Endothelial cell of umbilical vein (primary cell): ENCODE measurements around the gene SLC38A10. TPM values are rescaled to one million over a fixed set of nuclear protein-coding genes. Genes with fewer than 3 reads are reported as not detected.

ENCODE experiments used
- BruUV-seq: library from RNA; stranded (reverse); fragments of 400-500 nt; replicated peaks from 2 replicates; lab custom pipeline; 2021; lab: Mats Ljungman, UMichigan
- CTCF ChIA-PET: fragments of 300-600, 350-600 bp; sonication (Branson Sonifier 250); formaldehyde crosslinking; loops from one replicate; lab custom pipeline; 2021; ENCODE audit warnings: antibody characterized with exemption, inconsistent platforms; lab: Charles Lee
- POLR2A ChIA-PET: fragments of 300-600, 350-600 bp; sonication (Branson Sonifier 250); formaldehyde crosslinking; loops from one replicate; lab custom pipeline; 2021; ENCODE audit warnings: antibody characterized with exemption, inconsistent platforms; lab: Charles Lee
- DNase-seq: peaks from one replicate; pipeline ENCODE4 v3.0.0-alpha.2; 2011; ENCODE audit warnings: low read depth, low spot score
- FAIRE-seq: peaks from 2 replicates; lab custom pipeline; 2011; peaks lifted over from hg19 to GRCh38; lab: Jason Lieb, UNC
- H2AFZ ChIP-seq: 2 replicates; pipeline ENCODE4 v1.6.0; 2012; ENCODE audit warnings: low read depth, low read length, control low read depth, inconsistent platforms
- H3K27ac ChIP-seq: 2 replicates; pipeline ENCODE4 v1.5.1; 2011; ENCODE audit warnings: low read depth, mild to moderate bottlenecking, control low read depth, low read length, moderate library complexity; ENCODE audit not compliant: insufficient read depth
- H3K27me3 ChIP-seq, 2 experiments: 2 replicates each; pipeline versions ENCODE4 v1.6.0 to v1.6.1; 2011; ENCODE audit warnings: low read length in 2 of 2, mixed read lengths in 1 of 2; ENCODE audit not compliant: control insufficient read depth in 2 of 2, insufficient read depth in 2 of 2
- H3K36me3 ChIP-seq, 2 experiments: 2 replicates in 1 of 2; 3 replicates in 1 of 2; pipeline ENCODE4 v1.5.1; 2011; ENCODE audit warnings: low read length in 2 of 2, mild to moderate bottlenecking in 1 of 2, moderate library complexity in 1 of 2; ENCODE audit not compliant: control insufficient read depth in 2 of 2, insufficient read depth in 2 of 2; ENCODE audit errors: extremely low read depth in 1 of 2
- H3K4me1 ChIP-seq: 3 replicates; pipeline ENCODE4 v1.5.1; 2011; ENCODE audit warnings: mild to moderate bottlenecking, low read length; ENCODE audit not compliant: control insufficient read depth, insufficient read depth; ENCODE audit errors: extremely low read depth
- H3K4me2 ChIP-seq: 2 replicates; pipeline ENCODE4 v1.6.1; 2011; ENCODE audit warnings: low read length, control low read depth, mixed read lengths; ENCODE audit not compliant: insufficient read depth
- H3K4me3 ChIP-seq, 3 experiments: fragments of 200-600 bp in 1 of 3; sonication (generic), shearing (Covaris generic) in 1 of 3; replicated peaks in 1 of 3; 2 replicates each; pipeline ENCODE4 v1.5.1; 2011 to 2016; ENCODE audit warnings: control low read depth in 3 of 3, low read length in 3 of 3, mild to moderate bottlenecking in 2 of 3, inconsistent platforms in 1 of 3, low read depth in 1 of 3, moderate library complexity in 1 of 3; ENCODE audit not compliant: insufficient read depth in 1 of 3
- H3K79me2 ChIP-seq: 2 replicates; pipeline ENCODE4 v1.6.0; 2012; ENCODE audit warnings: low read length, inconsistent platforms; ENCODE audit not compliant: control insufficient read depth, insufficient read depth
- H3K9ac ChIP-seq: replicated peaks from 2 replicates; pipeline ENCODE3; 2011; ENCODE audit warnings: low read length, control low read depth; ENCODE audit not compliant: insufficient read depth; ENCODE audit errors: extremely low read depth
- H3K9me1 ChIP-seq: replicated peaks from 3 replicates; pipeline ENCODE4 v1.6.0; 2011; ENCODE audit warnings: mild to moderate bottlenecking, low read length; ENCODE audit not compliant: control insufficient read depth, insufficient read depth; ENCODE audit errors: extremely low read depth
- H3K9me3 ChIP-seq: replicated peaks from 2 replicates; pipeline ENCODE4 v1.5.1; 2012; ENCODE audit warnings: low read length, inconsistent platforms; ENCODE audit not compliant: control insufficient read depth, insufficient read depth
- H4K20me1 ChIP-seq: replicated peaks from 2 replicates; pipeline ENCODE3; 2011; ENCODE audit warnings: mild to moderate bottlenecking, low read length; ENCODE audit not compliant: control insufficient read depth, insufficient read depth; ENCODE audit errors: extremely low read depth
- EZH2 ChIP-seq: IDR thresholded peaks from 2 replicates; pipeline ENCODE4 v1.6.1; 2012; ENCODE audit warnings: borderline replicate concordance, low read depth, mild to moderate bottlenecking, moderate library complexity, low read length, inconsistent platforms; ENCODE audit not compliant: severe bottlenecking
- FOS ChIP-seq: IDR thresholded peaks from 2 replicates; pipeline ENCODE4 v1.6.1; 2011; ENCODE audit warnings: mild to moderate bottlenecking, low read length, moderate library complexity, borderline replicate concordance; ENCODE audit not compliant: insufficient read depth
- GATA2 ChIP-seq: IDR thresholded peaks from 2 replicates; pipeline ENCODE4 v1.7.0; 2011; ENCODE audit warnings: low read depth, mild to moderate bottlenecking, moderate library complexity, mixed read lengths, low read length; ENCODE audit not compliant: insufficient read length, insufficient read depth
- JUN ChIP-seq: IDR thresholded peaks from 2 replicates; pipeline ENCODE4 v1.6.1; 2011; ENCODE audit warnings: borderline replicate concordance, low read depth; ENCODE audit not compliant: insufficient read length, insufficient read depth
- MYC ChIP-seq: IDR thresholded peaks from one replicate; pipeline ENCODE4 v1.6.1; 2011; ENCODE audit warnings: mild to moderate bottlenecking, low read depth, low read length
- POLR2A ChIP-seq: IDR thresholded peaks from 2 replicates; pipeline ENCODE4 v1.6.1; 2012; ENCODE audit warnings: low read depth, mild to moderate bottlenecking, control low read depth, low read length
- POLR2AphosphoS5 ChIP-seq: IDR thresholded peaks from 2 replicates; pipeline ENCODE4 v1.6.1; 2012; ENCODE audit warnings: low read depth, mild to moderate bottlenecking, control low read depth, low read length, moderate library complexity; ENCODE audit not compliant: insufficient read depth
- dilution Hi-C: fragments of 300-500 bp; cut with MboI; formaldehyde crosslinking; loops from one replicate; pipeline ENCODE4 v1.15.0; 2019; ENCODE audit warnings: low sequenced_read_pairs; ENCODE audit not compliant: extremely low pct_ligation_motif_present
- intact Hi-C: fragments of 100-400 bp; cut with micrococcal nuclease; formaldehyde crosslinking; loops from one replicate; pipeline ENCODE4 v1.10.0; 2022
- polyA plus RNA-seq, 4 experiments: library from polyadenylated mRNA; depleted of rRNA in 3 of 4; stranded (reverse) in 3 of 4; unstranded in 1 of 4; fragments of >200 nt; gene quantifications; 2 replicates each; pipeline versions ENCODE4 v1.2.1 to v1.2.3, GENCODE V29; 2011 to 2012; ENCODE audit warnings: missing spikeins in 1 of 4
- total RNA-seq: library from RNA; stranded (reverse); gene quantifications from 2 replicates; pipeline ENCODE4 v1.2.3, GENCODE V29; 2021
- TF ChIP-seq, protein P1 (sequence below), 2 donors: IDR thresholded peaks; 1 replicate in 1 of 2; 2 replicates in 1 of 2; pipeline ENCODE4 v1.5.1; 2011; ENCODE audit warnings: low read length in 2 of 2, mild to moderate bottlenecking in 2 of 2, moderate library complexity in 2 of 2, control low read depth in 1 of 2, inconsistent platforms in 1 of 2, low read depth in 1 of 2; ENCODE audit not compliant: insufficient read depth in 1 of 2; ENCODE audit errors: extremely low read depth in 1 of 2
- TF ChIP-seq, protein P2 (sequence below): IDR thresholded peaks from 2 replicates; pipeline ENCODE4 v1.6.1; 2011; ENCODE audit not compliant: insufficient read depth, insufficient read length

The SLC38A10 gene
- total and polyA plus RNA-seq, 2 donors (not counting 3 experiments of a cell fraction or from before 2014, with no cell fraction given): 72.7 to 113 TPM

DNA sequence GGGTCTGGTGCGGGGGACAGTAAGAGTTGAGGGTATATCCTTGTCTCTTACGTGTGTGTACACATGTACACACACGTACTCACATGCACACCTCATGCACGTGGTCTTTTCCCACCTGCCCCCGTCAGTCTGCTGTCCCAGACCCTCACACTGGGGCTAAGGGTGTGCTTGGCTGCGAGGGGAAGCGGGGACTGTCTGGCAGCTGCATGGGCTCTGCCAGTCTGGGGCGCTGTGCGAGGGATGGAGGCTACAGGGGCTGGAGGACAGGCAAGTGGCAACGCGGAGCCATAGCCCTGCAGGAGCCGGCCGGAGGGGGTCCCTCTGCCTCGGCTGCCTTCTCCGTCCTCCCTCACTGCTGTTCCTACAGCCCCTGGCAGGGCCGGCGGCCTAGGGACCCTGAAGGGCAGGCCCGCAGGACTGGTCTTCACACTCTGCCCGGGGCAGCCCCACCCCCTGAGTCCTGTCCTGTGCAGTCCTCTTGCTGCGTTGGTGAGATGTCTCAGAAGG, 20.8 kb upstream of the SLC38A10 start:
- Histone ChIP-seq H3K36me3 (no peaks in the 10 kb centered on the region), H3K4me3 (no peak overlapping the region), H3K4me2 (no peak overlapping the region), H3K9me1 (no peaks in the 10 kb centered on the region), H3K79me2 (no peaks in the 10 kb centered on the region), H3K9ac (no peak overlapping the region), H3K27me3 (peaks cover 0 to 2% of the 10 kb centered on the region in 2 experiments), H4K20me1 (no peaks in the 10 kb centered on the region), H2AFZ (no peak overlapping the region), H3K4me1 (no peaks in the 10 kb centered on the region), H3K9me3 (no peaks in the 10 kb centered on the region), H3K27ac (no peak overlapping the region)
- BruUV-seq: no TSS peak
- ChIA-PET CTCF (no interaction called here), POLR2A (no interaction called here)
- dilution Hi-C loops: no loop called here
- TF ChIP-seq, protein P1, sequence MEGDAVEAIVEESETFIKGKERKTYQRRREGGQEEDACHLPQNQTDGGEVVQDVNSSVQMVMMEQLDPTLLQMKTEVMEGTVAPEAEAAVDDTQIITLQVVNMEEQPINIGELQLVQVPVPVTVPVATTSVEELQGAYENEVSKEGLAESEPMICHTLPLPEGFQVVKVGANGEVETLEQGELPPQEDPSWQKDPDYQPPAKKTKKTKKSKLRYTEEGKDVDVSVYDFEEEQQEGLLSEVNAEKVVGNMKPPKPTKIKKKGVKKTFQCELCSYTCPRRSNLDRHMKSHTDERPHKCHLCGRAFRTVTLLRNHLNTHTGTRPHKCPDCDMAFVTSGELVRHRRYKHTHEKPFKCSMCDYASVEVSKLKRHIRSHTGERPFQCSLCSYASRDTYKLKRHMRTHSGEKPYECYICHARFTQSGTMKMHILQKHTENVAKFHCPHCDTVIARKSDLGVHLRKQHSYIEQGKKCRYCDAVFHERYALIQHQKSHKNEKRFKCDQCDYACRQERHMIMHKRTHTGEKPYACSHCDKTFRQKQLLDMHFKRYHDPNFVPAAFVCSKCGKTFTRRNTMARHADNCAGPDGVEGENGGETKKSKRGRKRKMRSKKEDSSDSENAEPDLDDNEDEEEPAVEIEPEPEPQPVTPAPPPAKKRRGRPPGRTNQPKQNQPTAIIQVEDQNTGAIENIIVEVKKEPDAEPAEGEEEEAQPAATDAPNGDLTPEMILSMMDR (IDR thresholded peaks at IDR 0.05; ENCODE audit: extremely low read depth in 1 of 2, insufficient read depth in 1 of 2, low read depth in 1 of 2, low read length in 2 of 2): no peak
- TF ChIP-seq FOS: no peak
- no peak for TF ChIP-seq EZH2
- TF ChIP-seq, protein P2, sequence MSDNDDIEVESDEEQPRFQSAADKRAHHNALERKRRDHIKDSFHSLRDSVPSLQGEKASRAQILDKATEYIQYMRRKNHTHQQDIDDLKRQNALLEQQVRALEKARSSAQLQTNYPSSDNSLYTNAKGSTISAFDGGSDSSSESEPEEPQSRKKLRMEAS: no peak
- no peak for TF ChIP-seq POLR2AphosphoS5
- no peak for TF ChIP-seq JUN
- no peak for TF ChIP-seq POLR2A
- no peak for TF ChIP-seq MYC
- TF ChIP-seq GATA2: no peak
- intact Hi-C loops: no loop called here
- FAIRE-seq: no peak
- no peak for DNase-seq
